ENCODE measurements around the gene ABLIM1. TPM values are rescaled to one million over a fixed set of nuclear protein-coding genes. Genes with fewer than 3 reads are reported as not detected.
A peak's percentile ranks its signal among the peaks of the same experiment; 100 is the strongest.

The ABLIM1 gene
- total RNA-seq, 2 experiments from 2014 or later: 14.8 to 54.9 TPM

DNA sequence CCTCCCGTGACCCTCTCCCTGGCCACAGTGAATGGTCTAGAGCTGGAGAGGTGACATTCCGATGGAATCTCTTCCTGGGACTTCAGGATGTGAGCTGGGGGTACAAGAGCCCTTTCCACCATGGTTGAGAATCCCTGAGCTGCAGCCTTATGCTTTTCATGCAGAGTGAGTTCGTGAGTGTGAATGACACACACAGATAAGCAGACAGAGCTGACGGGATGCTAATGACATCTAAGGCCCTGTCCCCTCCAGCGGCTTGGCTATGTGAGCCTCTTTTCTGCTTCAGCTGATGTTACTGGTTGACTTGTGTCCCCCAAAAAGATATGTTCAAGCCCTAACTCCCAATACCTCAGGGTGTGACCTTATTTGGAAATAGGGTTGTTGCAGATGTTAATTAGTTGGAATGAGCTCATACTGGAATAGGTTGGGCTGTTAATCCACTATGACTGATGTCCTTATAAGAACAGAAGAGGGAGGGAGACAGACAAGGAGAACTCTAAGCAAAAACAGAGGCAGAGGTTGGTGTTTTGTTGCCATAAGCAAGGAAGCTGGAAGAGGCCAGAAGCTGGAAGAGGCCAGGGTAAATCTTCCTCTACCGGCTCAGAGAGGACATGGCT, 142.7 kb downstream of the ABLIM1 start:
- Mint-ChIP-seq H3K27ac (no peak overlapping the region), H3K4me3 (no peak overlapping the region), H3K9me3 (ENCODE audit: low read depth) (no peaks in the 10 kb centered on the region), H3K36me3 (peaks cover 16% of the 10 kb centered on the region), H3K4me1 (peaks cover 49% of the 10 kb centered on the region), H3K27me3 (no peaks in the 10 kb centered on the region)
- ATAC-seq (no peak), DNase-seq (no peak)
- CTCF ChIA-PET: interaction anchor here (1.3 to 2.9 kb wide), 3 partner anchors 11 to 189 kb away, joined by 4 to 10 read pairs (median 4); no protein-coding TSS in a partner anchor

DNA sequence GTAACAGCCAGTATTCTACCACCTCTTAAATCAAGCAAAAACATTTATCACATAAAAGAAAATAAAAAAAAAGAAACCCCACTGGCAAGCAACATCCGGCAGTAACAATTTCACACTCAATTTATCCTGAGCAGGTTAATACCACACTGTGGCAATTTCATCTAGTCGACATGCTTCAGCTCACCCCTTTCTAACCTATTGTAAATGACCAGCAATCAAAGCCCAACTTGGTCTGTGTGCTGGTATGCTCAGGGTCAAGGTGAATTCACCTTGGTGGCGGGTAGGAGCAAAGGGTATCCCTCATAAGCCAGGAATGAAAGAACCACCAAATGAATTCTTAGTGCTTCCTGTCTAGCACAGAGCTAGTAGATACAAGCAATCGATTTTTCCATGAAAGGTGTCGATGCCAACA, 144.7 kb downstream of the ABLIM1 start:
- no peak for ATAC-seq
- H3K4me3 Mint-ChIP-seq: no peak overlapping the region

DNA sequence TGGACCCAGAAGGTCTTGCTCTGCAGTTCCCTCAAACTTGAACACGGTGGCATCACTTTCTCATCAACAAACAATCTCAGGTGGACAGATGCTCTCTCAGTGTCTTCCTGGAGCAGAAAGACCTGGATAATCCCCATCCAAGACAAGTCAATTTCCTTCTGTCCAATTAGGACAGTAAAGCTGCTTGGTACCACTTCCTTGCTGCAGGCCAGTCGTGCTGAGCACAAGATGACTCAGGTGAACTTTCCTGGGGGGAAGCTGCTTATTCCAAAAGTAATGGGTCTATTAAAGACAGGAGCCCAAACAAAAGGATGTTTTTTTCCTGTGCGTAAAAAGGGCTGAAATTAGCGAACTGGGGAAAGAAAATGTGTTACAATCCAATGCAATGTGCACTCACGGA, 146.2 kb downstream of the ABLIM1 start:
- H3K4me1 Mint-ChIP-seq: peaks cover 39% of the 10 kb centered on the region
- CTCF ChIA-PET: no interaction called here
- no peak for DNase-seq
- H3K27ac Mint-ChIP-seq: no peak overlapping the region
- H3K36me3 Mint-ChIP-seq: peaks cover 17% of the 10 kb centered on the region
- H3K4me3 Mint-ChIP-seq: no peak overlapping the region
- H3K9me3 Mint-ChIP-seq (ENCODE audit: low read depth): no peaks in the 10 kb centered on the region
- no peak for ATAC-seq
- H3K27me3 Mint-ChIP-seq: no peaks in the 10 kb centered on the region

More for the DNA sequence above, 144.7 kb downstream of the ABLIM1 start:
- H3K9me3 Mint-ChIP-seq (ENCODE audit: low read depth): no peaks in the 10 kb centered on the region
- no peak for DNase-seq
- H3K27ac Mint-ChIP-seq: no peak overlapping the region
- peaks cover 20% of the 10 kb centered on the region for H3K36me3 Mint-ChIP-seq
- H3K4me1 Mint-ChIP-seq: peaks cover 48% of the 10 kb centered on the region
- CTCF ChIA-PET: no interaction called here
- H3K27me3 Mint-ChIP-seq: no peaks in the 10 kb centered on the region

DNA sequence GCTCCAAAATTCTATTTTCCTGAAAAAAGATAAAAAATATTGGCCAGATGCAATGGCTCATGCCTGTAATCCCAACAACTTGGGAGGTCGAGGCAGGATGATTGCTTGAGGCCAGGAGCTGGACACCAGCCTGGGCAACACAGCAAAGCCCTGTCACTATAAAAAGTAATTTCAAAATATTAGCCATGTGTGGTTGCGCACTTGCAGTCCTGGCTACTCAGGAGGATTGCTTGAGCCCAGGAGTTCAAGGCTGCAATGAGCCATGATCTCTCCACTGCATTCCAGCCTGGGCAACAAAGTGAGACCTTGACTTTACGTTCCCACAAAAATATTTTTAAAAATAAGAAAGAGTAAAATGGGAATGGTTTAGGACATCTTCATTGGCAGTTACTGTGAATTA, 149.7 kb downstream of the ABLIM1 start:
- CTCF ChIA-PET: no interaction called here
- H3K27me3 Mint-ChIP-seq: no peaks in the 10 kb centered on the region
- H3K4me3 Mint-ChIP-seq: no peak overlapping the region
- H3K4me1 Mint-ChIP-seq: peaks cover 34% of the 10 kb centered on the region
- no peak overlapping the region for H3K27ac Mint-ChIP-seq
- H3K36me3 Mint-ChIP-seq: peaks cover 22% of the 10 kb centered on the region
- ATAC-seq (no peak), DNase-seq (no peak)
- no peaks in the 10 kb centered on the region for H3K9me3 Mint-ChIP-seq (ENCODE audit: low read depth)

DNA sequence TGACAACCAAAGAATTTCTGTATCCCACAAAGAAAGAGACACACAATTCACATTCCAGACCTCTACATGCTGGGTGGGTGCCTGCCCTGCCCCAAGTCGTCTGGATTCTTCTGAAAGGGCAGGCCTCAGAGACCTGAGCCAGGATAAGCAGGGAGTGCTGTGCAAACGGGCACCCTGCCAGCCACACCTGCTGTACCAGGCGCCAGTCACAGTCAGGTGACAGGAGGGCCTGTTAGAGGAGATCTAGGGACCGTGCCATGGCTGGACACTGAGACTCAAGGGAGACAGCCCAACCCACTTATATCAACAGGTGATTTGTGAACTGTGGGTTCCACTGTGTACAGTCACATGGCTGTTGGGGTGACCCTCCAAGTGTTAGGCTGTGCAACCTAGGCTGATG, 150.6 kb downstream of the ABLIM1 start:
- Mint-ChIP-seq H3K36me3 (peaks cover 22% of the 10 kb centered on the region), H3K4me3 (no peak overlapping the region), H3K4me1 (peaks cover 30% of the 10 kb centered on the region), H3K9me3 (ENCODE audit: low read depth) (no peaks in the 10 kb centered on the region), H3K27ac (no peak overlapping the region), H3K27me3 (no peaks in the 10 kb centered on the region)
- ATAC-seq: no peak
- CTCF ChIA-PET: interaction anchor here (1.1 kb wide), 1 partner anchor 13 kb away, joined by 3 read pairs; no protein-coding TSS in a partner anchor
- no peak for DNase-seq

DNA sequence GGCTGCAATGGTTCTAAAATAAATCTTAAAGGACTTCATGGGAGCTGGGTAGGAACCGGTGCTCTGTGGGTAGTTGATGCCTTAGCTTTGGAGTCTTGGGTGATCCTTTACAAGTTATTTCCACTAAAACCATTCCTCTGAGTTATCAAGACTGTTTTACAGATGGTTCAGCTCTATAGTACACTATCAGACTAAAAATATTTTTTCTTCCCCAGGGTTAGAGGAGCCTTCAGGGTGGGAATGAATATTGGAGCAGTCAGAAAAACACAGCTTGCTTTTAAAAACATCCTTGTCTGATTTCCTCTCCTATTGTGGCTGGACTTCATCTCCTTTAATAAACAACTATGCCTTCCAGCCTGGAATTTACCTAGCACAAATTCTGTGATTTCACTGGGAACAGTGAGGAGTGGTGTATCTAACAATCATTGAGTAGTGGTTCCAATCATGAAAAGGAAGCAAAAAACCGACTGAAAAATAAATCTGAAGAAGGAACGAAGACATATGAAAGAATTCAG, 151.1 kb downstream of the ABLIM1 start:
- Mint-ChIP-seq H3K27me3 (no peaks in the 10 kb centered on the region), H3K36me3 (peaks cover 21% of the 10 kb centered on the region), H3K4me1 (peaks cover 31% of the 10 kb centered on the region), H3K9me3 (ENCODE audit: low read depth) (no peaks in the 10 kb centered on the region), H3K4me3 (no peak overlapping the region), H3K27ac (no peak overlapping the region)
- no peak for DNase-seq
- ATAC-seq: no peak
- CTCF ChIA-PET: interaction anchor here (0.7 to 1.1 kb wide), 2 partner anchors 13 to 19 kb away, joined by 3 read pairs; no protein-coding TSS in a partner anchor

DNA sequence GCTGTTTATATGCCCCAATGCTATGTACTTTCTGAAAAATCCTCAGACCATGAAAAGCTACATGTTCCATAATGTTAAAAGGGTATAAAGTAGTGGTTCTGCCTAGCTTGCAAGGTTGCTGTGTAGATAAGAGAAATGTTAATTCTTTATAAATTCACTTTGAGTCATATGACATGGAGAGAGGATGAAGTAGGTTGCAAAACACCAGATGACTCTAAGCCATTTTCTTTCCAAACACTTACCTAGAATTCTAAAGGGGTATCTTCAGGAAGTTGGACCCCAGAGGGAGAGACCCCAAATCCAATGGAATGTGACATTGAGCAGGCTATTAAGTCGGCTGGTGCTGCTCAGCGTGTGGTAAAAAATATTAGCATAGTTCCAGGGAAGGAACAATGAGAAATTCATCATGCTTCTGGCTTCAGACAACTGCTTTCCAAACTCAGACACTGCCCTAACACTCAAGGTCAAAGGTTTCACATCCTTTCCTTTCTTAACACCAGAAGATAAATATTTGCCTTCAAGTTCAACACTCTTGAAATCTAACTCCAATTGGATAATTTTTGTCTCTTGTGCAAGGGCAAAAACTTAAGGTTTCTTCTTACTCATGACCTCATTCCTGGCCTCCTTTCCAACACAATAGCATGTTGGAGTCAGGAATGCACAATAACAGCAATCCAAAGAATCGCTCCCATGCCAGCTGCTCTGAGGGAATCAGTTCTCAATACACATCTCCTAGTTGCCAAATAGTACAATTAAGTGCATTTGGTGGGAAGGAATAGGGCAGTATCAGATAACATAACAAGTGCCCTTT, 153.1 kb downstream of the ABLIM1 start:
- ATAC-seq: no peak
- no peaks in the 10 kb centered on the region for H3K9me3 Mint-ChIP-seq (ENCODE audit: low read depth)
- no peak overlapping the region for H3K4me3 Mint-ChIP-seq
- no peaks in the 10 kb centered on the region for H3K27me3 Mint-ChIP-seq
- DNase-seq: no peak
- CTCF ChIA-PET: interaction anchor here (1.1 kb wide), 1 partner anchor 37 kb away, joined by 3 read pairs; no protein-coding TSS in a partner anchor
- H3K4me1 Mint-ChIP-seq: peaks cover 48% of the 10 kb centered on the region
- no peak overlapping the region for H3K27ac Mint-ChIP-seq
- peaks cover 20% of the 10 kb centered on the region for H3K36me3 Mint-ChIP-seq

DNA sequence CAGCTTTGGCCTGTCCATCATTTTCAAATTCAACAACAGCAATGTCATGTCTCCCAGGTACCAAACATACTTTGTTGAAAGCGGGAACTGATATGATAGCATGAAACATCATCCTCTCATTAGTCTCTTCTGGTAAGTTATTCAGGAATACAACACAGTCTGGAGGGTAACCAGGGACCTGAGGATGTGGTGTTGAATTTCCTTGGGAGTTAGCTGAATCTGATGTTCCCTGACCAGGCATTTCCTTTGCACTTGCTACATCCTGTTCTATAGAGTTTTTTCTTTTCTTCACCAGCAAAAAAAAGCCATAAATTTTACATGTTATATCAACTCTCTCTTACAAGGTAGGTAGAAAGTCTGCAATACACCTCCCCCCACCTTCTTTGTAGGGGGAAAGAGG, 156.0 kb downstream of the ABLIM1 start:
- CTCF ChIA-PET: interaction anchor here (1.3 to 3.4 kb wide), 3 partner anchors 22 to 198 kb away, joined by 3 to 12 read pairs (median 3); no protein-coding TSS in a partner anchor

DNA sequence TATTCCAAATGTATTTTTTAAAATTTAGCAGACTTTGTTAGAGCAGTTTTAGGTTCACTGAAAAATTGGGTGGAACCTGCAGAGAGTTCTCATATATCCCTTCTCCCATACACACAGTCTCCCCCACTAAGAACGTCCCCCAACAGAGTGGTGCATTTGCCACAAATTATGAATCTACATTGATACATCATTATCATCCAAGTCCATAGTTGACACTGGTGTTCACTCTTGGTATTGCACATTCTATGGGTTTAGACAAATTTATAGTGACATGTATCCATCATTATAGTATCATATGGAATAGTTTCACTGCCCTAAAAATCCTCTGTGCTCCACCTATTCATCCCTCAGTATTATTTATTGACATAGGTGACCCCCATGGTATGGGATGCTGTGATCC, 156.4 kb downstream of the ABLIM1 start:
- H3K36me3 Mint-ChIP-seq: peaks cover 18% of the 10 kb centered on the region
- DNase-seq: no peak
- no peaks in the 10 kb centered on the region for H3K9me3 Mint-ChIP-seq (ENCODE audit: low read depth)
- H3K27me3 Mint-ChIP-seq: no peaks in the 10 kb centered on the region
- peaks cover 62% of the 10 kb centered on the region for H3K4me1 Mint-ChIP-seq
- no peak for ATAC-seq
- no peak overlapping the region for H3K4me3 Mint-ChIP-seq
- peak overlapping the region; percentile 21 for H3K27ac Mint-ChIP-seq
- CTCF ChIA-PET: interaction anchor here (1.3 to 3.4 kb wide), 3 partner anchors 22 to 198 kb away, joined by 3 to 12 read pairs (median 3); no protein-coding TSS in a partner anchor

More for the DNA sequence above, 156.0 kb downstream of the ABLIM1 start:
- Mint-ChIP-seq H3K9me3 (ENCODE audit: low read depth) (no peaks in the 10 kb centered on the region), H3K4me1 (peaks cover 60% of the 10 kb centered on the region), H3K27me3 (no peaks in the 10 kb centered on the region), H3K4me3 (no peak overlapping the region), H3K36me3 (peaks cover 18% of the 10 kb centered on the region), H3K27ac (peak overlapping the region; percentile 8)
- no peak for ATAC-seq
- no peak for DNase-seq

DNA sequence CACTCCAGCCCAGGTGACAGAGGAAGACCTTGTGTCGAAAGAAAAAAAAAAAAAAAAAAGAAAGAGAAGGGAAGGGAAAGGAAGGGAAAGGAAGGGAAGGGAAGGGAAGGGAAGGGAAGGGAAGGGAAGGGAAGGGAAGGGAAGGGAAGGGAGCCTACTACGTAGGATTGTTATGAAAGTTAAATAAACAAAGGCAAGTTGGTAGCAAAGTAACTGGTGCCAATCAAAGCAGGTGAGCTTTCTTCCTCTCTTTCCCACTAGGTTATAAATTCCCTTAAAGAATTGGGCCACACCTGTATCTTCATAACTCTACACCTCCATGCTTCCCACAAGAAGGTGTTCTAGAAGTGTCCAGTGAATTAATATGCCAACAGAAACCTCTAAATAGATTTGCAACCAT, 157.4 kb downstream of the ABLIM1 start:
- Mint-ChIP-seq H3K4me3 (no peak overlapping the region), H3K4me1 (peaks cover 61% of the 10 kb centered on the region), H3K27ac (peak overlapping the region; percentile 76), H3K9me3 (ENCODE audit: low read depth) (no peaks in the 10 kb centered on the region), H3K27me3 (no peaks in the 10 kb centered on the region), H3K36me3 (peaks cover 20% of the 10 kb centered on the region)
- no peak for DNase-seq
- CTCF ChIA-PET: interaction anchor here (0.8 to 3.4 kb wide), 2 partner anchors 18 to 29 kb away, joined by 3 to 12 read pairs; no protein-coding TSS in a partner anchor
- no peak for ATAC-seq

DNA sequence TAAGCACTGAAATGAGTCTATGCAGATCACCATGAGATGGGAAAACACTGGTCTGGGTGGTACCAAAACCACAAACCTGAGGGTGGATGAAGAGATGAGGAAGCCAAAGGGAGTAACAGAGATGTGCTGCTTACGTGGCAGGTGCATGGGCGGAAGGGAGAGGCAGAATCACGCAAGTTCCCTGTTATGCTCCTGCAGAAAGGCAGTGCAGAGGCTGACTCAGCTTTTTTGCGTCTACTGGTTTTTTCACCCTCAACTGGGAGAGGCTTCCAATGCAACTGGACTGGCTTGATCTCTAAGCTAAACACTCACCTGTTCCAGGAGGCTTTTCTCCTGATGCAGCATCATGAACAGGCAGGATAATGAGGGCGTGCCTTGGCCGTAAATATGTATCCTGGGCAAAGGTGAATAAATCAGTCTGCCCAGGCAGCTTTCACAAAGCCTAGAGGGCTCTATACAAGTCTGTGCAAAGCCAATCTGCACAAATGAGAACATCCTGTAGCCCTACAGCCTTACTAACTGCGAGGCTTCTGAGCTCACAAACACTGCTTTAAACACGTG, 158.4 kb downstream of the ABLIM1 start:
- H3K4me1 Mint-ChIP-seq: peaks cover 62% of the 10 kb centered on the region
- ATAC-seq (peak; percentile 72), DNase-seq (peak; percentile 69)
- no peaks in the 10 kb centered on the region for H3K27me3 Mint-ChIP-seq
- CTCF ChIA-PET: interaction anchor here (0.8 to 3.4 kb wide), 2 partner anchors 19 to 28 kb away, joined by 3 to 12 read pairs; no protein-coding TSS in a partner anchor
- peak overlapping the region; percentile 76 for H3K27ac Mint-ChIP-seq
- peak overlapping the region; percentile 14 for H3K4me3 Mint-ChIP-seq
- H3K9me3 Mint-ChIP-seq (ENCODE audit: low read depth): peaks cover 2% of the 10 kb centered on the region
- peaks cover 27% of the 10 kb centered on the region for H3K36me3 Mint-ChIP-seq

DNA sequence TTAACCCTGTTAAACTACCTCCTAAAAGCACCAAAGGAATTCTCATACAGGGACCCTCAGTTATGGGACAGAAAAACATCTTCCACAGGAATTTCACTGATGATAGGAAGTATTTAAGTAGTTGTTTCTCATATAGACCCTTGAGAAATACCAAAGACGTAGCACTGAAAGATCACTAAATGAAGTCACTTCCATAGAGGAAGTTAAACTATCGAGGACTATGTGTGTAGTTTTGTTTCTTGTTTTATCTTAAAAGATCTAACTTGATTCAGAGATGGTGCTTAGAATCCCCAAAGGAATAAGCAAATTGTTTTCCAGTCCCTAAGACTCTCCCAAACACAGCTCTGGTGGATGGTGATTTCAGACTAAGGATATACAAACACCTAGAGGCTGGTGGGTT, 159.0 kb downstream of the ABLIM1 start:
- Mint-ChIP-seq H3K27me3 (no peaks in the 10 kb centered on the region), H3K4me3 (no peak overlapping the region), H3K9me3 (ENCODE audit: low read depth) (peaks cover 2% of the 10 kb centered on the region), H3K27ac (peak overlapping the region; percentile 76), H3K36me3 (peaks cover 28% of the 10 kb centered on the region), H3K4me1 (peaks cover 59% of the 10 kb centered on the region)
- DNase-seq (no peak), ATAC-seq (peak; percentile 22)
- CTCF ChIA-PET: interaction anchor here (1.3 to 3.4 kb wide), 2 partner anchors 20 to 28 kb away, joined by 3 to 12 read pairs; no protein-coding TSS in a partner anchor

Data from activated CD8-positive, alpha-beta memory T cell treated with anti-CD3 and anti-CD28 coated beads, Interleukin-2, amount 10 ng/mL, durations not matched to agents 7 days and 5 days (primary cell).